ENCODE results near the gene COG8.
A peak's percentile ranks its signal among the peaks of the same experiment; 100 is the strongest.
"Not testable (repeated sequence)": the region's sequence is repeated elsewhere in the genome, so short reads cannot be mapped to it uniquely, and the experiment has no call there.

COG8 gene

GRCh38 chr16:69339289-69340094, at the start of gene COG8, which contains the start of gene NIP7:
Gene COG8, minus strand, starts transcription at chr16:69339564. Its CDS starts 12 bp downstream, at chr16:69339552.
Gene NIP7, plus strand, starts transcription at chr16:69339772. Its CDS starts 58 bp downstream, at chr16:69339830.
- DNase-seq (ENCODE audit: low read depth, low spot score) = peak; percentile 99

DNA sequence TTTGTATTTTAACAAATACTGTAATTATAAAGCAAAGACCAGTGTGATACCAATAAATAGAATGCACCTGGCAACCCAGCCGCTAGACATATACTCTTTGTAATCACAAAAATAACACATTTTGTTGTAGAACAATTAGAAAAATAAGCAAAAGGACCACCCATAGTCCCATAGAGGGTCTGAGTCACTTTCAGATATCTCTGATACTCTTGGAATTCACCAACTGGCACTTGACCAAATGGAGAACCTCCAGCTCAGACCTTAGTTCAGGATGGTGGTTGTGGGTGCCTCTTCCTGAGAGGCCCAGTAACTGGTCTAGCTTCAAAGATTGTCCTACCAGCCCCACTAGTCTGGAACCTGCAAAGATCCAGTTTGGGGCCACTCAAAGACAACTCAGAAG, 47.2 kb upstream of the COG8 start:
- no peak for DNase-seq (ENCODE audit: low read depth, low spot score)

DNA sequence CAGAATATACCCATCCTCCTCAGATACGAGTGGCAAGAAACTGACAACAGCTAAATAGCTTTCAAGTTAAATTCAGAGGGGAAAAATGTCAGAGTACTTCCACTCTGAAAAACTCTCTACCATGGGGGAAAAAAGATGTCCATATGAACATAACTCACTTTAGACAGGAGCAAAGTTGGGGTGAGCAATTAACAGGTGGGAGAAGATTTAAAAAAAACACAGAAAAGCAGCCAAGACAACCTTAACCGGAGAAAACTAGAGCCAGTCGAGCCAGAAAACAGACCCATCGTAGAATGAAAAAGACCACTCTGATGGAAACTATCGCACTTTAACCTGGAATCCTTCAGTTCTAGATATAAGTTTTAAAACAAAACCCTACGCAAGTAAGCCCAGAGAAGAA, 45.6 kb upstream of the COG8 start:
- DNase-seq (ENCODE audit: low read depth, low spot score) = no peak

GRCh38 chr16:69382421-69382820, 43.1 kb upstream of the COG8 start:
- no peak for DNase-seq (ENCODE audit: low read depth, low spot score)

DNA sequence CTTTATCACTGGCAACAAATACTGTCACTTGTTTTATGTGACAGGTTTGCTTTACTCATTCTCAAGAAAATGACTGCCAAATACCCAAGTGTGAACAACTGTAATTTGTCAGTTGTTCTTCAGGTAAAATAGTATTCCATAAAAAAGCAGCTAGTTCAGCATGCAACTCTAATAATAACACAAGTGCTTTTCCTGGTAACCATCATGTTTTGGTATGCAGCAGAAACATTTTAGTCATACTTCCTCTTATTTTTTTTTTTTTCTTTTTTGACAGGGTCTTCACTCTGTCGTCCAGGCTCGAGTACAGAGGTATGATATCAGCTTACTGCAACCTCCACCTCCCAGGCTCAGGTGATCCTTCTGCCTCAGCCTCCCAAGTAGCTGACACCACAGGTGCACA, 41.9 kb upstream of the COG8 start:
- no peak for DNase-seq (ENCODE audit: low read depth, low spot score)

- DNase-seq (ENCODE audit: low read depth, low spot score) = no peak
Observed at GRCh38 chr16:69378760-69379159, 39.4 kb upstream of the COG8 start.

DNA sequence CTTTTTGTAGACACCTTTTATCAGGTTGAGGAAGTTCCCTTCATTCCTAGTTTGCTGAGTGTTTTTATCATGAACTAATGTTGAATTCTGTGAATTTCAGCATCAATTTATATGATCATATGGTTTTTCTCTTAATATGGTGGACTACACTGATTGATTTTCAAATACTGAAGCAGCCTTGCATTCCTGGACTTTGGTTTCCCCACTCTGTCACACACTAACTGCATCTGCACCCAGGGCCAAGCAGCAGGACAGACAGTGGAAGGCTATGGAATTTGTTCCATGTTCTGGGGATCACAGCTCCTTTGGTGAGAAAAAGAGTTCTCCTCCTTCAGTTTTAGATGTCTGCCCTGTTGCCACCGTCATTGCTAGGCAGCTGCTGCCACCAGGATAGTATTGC, 38.7 kb upstream of the COG8 start:
- DNase-seq (ENCODE audit: low read depth, low spot score) = no peak

- no peak for DNase-seq (ENCODE audit: low read depth, low spot score)
Observed at GRCh38 chr16:69376393-69377059, 37.2 kb upstream of the COG8 start.

DNA sequence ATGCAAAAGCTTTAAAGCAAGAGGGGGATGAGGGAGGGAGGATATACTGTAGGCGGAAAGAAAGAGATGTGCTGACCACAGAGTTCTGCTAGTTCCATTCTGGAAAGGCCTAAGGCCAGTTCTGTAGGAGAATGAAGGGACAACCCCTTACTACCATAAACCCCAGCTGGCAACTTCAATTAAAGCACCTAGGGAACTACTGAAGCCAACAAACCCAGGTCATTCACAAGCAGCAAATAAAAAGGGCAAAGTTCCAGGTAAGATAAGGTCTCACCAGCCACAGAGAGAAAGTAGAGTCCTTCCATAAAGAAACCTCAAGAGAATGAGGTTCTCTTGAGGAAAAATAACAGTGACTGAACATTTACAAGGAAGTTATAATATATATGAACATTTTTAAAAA, 33.7 kb upstream of the COG8 start:
- peak; percentile 42 for DNase-seq (ENCODE audit: low read depth, low spot score)

DNA sequence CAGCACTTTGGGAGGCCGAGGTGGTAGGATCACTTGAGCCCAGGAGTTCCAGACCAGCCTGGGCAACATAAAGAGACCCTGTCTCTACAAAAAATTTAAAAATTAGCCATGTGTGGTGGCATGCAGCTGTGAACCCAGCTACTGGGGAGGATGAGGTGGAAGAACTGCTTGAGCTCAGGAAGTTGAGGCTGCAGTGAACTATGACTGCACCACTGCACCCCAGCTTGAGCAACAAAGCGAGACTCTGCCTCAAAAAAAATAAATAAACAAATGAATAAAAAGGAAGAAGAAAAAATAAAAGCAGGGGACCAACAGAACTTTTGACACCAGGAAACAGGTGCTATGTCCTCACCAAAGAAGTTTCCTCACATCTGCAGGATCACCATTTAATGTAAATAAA, 32.2 kb upstream of the COG8 start:
- DNase-seq (ENCODE audit: low read depth, low spot score) = no peak

GRCh38 chr16:69368866-69369265, 29.5 kb upstream of the COG8 start:
- no peak for DNase-seq (ENCODE audit: low read depth, low spot score)

- peak; percentile 47 for DNase-seq (ENCODE audit: low read depth, low spot score)
Observed at GRCh38 chr16:69367980-69368379, 28.6 kb upstream of the COG8 start.

DNA sequence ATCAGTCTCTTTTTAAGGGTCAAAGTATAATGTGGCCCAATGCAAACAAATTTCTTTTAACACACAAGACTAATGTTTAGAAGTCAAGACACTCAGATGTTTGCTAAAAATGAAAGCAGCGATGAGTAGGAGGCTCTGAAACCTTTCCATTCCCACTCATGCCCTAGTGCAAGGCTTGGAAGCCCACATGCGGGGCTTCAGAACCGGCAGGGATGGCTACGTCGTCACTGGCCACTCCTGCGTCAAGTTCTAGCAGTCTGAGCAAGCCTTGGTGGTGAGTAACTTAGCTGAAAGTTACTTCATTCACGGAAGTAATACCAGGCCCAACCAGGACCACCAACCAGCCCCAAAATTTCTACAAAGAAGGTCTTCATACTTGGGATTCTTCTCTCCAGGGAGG, 27.1 kb upstream of the COG8 start:
- DNase-seq (ENCODE audit: low read depth, low spot score) = no peak

GRCh38 chr16:69365901-69366300, 26.5 kb upstream of the COG8 start:
- DNase-seq (ENCODE audit: low read depth, low spot score) = no peak

DNA sequence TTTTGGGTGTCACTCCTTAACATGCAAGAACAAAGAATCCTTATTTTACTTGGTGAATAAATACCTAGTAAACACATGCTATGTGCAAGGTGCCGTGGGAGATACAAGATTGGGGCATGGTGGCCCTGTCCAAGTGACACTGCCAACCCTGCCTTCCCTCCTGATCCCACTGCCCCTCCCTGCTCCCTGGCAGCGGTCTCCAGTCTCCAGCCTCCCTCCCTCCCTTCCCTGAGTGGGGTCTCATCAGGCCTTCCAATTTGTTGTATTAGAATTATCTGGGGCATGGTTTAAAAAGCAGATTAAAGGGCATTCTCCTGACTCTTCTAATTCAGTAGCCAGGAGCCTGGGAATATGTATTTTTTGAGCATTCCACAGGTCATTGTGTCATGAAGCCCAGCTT, 24.7 kb upstream of the COG8 start:
- no peak for DNase-seq (ENCODE audit: low read depth, low spot score)

- no peak for DNase-seq (ENCODE audit: low read depth, low spot score)
Observed at GRCh38 chr16:69363281-69363717, 23.9 kb upstream of the COG8 start.

- not testable (repeated sequence) for DNase-seq (ENCODE audit: low read depth, low spot score)
Observed at GRCh38 chr16:69360070-69360469, 20.7 kb upstream of the COG8 start.

DNA sequence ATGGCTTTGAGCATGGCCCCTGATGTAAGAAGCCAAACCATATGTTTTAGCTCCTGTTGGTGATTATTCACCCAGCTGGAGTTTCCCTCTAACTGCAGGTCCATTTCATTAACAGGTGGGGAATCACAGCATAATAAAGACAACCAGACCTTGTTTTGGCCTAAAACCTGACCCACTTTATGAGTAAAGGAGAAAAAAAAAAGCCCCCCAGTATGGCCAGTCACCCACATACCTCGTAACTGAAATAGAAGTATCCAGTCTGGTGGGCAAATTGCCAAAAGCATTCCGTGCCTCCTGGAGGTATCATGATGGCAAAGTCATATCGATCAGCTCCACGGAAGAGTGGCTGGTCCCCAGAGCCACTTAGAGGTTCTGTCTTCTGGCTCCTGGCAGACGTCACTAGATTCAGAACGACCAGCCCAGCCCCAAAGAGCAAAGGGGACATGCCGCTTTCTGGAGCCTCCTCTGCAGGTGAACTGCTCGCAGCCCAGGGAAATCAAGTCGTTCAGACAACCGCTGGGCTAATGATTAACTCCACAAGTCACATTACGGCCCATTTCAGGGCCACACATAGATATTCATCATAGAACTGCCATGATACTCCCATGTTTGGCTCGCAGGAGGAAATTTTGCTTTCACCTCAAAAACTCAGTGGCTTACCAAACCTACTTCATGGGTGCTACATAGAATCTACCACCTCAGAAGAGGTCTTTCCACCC, 12.1 kb upstream of the COG8 start, which contains the start of gene TMED6:
Gene TMED6, minus strand, starts transcription at position 478 of the 719 bp plus-strand sequence. Its CDS starts 33 bp downstream, at position 445.
- no peak for DNase-seq (ENCODE audit: low read depth, low spot score)

DNA sequence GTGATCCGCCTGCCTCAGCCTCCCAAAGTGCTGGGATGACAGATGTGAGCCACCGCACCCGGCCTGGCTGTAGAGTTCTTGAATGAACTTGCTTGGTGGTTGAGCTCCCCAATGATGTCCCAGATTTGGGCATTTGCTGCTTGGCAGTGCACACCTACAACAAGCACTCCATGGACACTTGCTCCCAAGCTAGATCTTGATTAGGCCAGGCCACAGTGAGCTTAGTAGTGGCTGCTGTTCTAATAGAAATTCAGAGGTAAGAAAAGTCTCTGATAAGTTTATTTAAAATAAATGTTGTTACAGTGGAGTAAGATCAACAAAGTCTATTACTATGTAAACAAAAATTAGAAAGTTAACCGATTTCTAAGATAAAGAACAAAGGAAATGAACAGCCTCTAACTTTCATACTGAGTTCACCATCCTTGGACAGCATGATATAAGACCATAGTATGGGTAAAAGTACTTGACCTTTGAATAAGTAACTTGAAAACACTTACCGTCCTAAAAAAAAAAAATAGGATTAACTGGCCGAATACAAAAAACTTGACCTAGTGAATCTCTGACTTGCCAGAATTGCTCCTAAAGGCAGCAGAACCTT, 11.3 kb upstream of the COG8 start:
- DNase-seq (ENCODE audit: low read depth, low spot score) = no peak

GRCh38 chr16:69349536-69349935, 10.2 kb upstream of the COG8 start:
- no peak for DNase-seq (ENCODE audit: low read depth, low spot score)

DNA sequence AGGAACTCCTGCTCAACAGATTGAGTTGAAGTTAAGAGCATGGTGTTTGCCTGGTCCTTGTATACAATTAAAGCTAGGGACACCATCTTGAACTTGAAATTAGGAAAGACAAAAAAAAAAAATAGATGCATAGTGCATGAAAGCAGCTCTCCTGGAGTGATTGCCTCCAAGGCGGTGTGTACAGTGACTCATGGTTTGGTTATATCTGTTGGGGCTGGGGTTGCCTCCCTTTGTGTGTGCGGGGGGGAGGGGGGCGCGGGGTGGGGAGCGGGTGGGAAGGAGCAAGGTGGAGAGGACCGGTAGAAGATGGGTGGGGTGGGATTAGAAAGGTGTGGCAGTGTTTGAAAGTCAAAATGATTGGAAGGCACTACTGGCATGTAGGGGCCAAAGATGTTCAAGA, 8.9 kb upstream of the COG8 start:
- DNase-seq (ENCODE audit: low read depth, low spot score) = no peak

- DNase-seq (ENCODE audit: low read depth, low spot score) = no peak
Observed at GRCh38 chr16:69346683-69347082, 7.3 kb upstream of the COG8 start.

Data from ELF-1 (cell line).